NT2/D1 (cell line): ENCODE measurements around the gene QRICH2.

ENCODE experiments used
- DNase-seq: peaks from one replicate; pipeline ENCODE4 v3.0.0-alpha.2; 2011; ENCODE audit warnings: low read depth, low spot score
- H3K27me3 ChIP-seq: 2 replicates; pipeline ENCODE4 v1.6.0; 2011; ENCODE audit warnings: mild to moderate bottlenecking; ENCODE audit not compliant: insufficient read length, insufficient read depth
- H3K36me3 ChIP-seq: 2 replicates; pipeline ENCODE4 v1.6.1; 2011; ENCODE audit warnings: mild to moderate bottlenecking, low read length, mixed read lengths; ENCODE audit not compliant: insufficient read depth, insufficient read length
- H3K4me1 ChIP-seq: 2 replicates; pipeline ENCODE4 v1.5.1; 2011; ENCODE audit not compliant: insufficient read depth, insufficient read length
- H3K4me3 ChIP-seq: 2 replicates; pipeline ENCODE4 v1.5.1; 2011; ENCODE audit warnings: low read depth; ENCODE audit not compliant: insufficient read length
- H3K9ac ChIP-seq: 2 replicates; pipeline ENCODE4 v1.6.0; 2011; ENCODE audit warnings: low read depth; ENCODE audit not compliant: insufficient read length
- H3K9me3 ChIP-seq: 2 replicates; pipeline ENCODE4 v1.5.1; 2011; ENCODE audit warnings: mild to moderate bottlenecking, low read length; ENCODE audit not compliant: insufficient read depth
- SUZ12 ChIP-seq: IDR thresholded peaks from 2 replicates; pipeline ENCODE4 v1.6.1; 2011; ENCODE audit not compliant: insufficient read length, insufficient read depth; ENCODE audit errors: extremely low read depth
- YY1 ChIP-seq: IDR thresholded peaks from 2 replicates; pipeline ENCODE4 v1.6.1; 2011; ENCODE audit not compliant: insufficient read length, insufficient read depth
- ZNF274 ChIP-seq: IDR thresholded peaks from 2 replicates; pipeline ENCODE4 v1.6.1; 2011; ENCODE audit warnings: mild to moderate bottlenecking, low read depth, low read length

QRICH2 gene

DNA sequence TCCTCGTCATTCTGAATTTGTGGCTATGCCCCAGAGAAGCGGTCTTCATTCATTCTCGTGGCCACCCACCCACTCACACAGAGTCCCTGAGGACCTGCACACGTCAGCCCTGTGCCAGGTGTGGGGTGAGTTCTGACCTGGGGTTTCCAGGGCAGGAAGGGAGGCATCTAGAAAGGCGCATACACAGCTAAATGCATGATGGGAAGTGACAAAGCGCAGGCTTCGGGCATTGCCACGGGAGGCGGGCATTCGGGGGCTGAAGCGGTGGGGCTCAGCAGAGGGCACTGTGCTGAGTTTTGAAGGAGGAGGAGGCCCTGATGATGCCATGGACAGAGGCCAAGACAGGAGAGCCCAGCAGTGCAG, 32.0 kb downstream of the QRICH2 start:
- Histone ChIP-seq H3K9ac (no peak overlapping the region), H3K9me3 (no peaks in the 10 kb centered on the region), H3K4me1 (peaks cover 40% of the 10 kb centered on the region), H3K4me3 (no peak overlapping the region), H3K36me3 (peaks cover 7% of the 10 kb centered on the region), H3K27me3 (no peaks in the 10 kb centered on the region)
- no peak for TF ChIP-seq SUZ12
- no peak for DNase-seq

DNA sequence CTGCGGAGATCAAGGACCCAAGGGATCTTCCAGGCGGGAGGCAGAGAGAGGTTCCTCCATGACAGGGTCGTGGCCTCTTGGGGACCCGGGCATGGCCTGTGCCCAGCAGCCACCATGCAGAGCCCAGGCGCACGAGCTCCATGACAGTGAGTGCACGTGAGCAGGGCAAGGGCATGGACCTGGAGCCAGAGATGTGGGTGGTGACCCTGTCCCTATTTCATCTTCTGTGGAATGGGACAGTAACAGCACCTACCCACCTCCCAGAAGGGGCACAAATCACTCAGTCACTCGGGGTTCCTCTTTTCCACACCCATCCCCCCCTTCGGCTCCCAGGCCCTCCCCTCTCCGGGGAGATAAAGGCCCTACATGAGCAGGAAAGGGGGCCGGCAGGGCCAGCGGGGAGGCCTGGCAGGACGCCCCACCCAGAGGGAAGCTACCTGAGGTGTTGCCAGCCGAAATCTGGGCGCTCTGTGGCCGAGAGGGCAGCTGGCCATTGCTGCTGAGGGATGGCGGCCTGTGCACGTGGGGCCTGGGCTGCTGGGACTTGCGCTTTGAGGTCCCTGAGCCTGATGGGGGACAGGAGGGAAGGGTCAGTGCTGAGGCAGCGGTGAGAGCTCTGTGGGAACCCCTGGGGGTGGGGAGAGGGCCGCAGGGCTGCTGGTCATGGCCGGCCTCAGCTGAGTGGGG, 32.6 kb downstream of the QRICH2 start:
- Histone ChIP-seq H3K9ac (no peak overlapping the region), H3K27me3 (no peaks in the 10 kb centered on the region), H3K9me3 (no peaks in the 10 kb centered on the region), H3K36me3 (peaks cover 12% of the 10 kb centered on the region), H3K4me1 (peaks cover 43% of the 10 kb centered on the region), H3K4me3 (no peak overlapping the region)
- no peak for DNase-seq
- TF ChIP-seq ZNF274 = no peak
- TF ChIP-seq SUZ12 = no peak

- peaks cover 51% of the 10 kb centered on the region for H3K4me1 ChIP-seq
- H3K4me3 ChIP-seq = no peak overlapping the region
- peaks cover 14% of the 10 kb centered on the region for H3K36me3 ChIP-seq
- DNase-seq = no peak
- H3K9me3 ChIP-seq = no peaks in the 10 kb centered on the region
- H3K9ac ChIP-seq = peak overlapping the region; percentile 8
- no peaks in the 10 kb centered on the region for H3K27me3 ChIP-seq
- TF ChIP-seq SUZ12 (no peak), YY1 (no peak), ZNF274 (no peak)
Observed at GRCh38 chr17:76274112-76274956, 33.7 kb downstream of the QRICH2 start.

- H3K4me3 ChIP-seq = no peak overlapping the region
- H3K4me1 ChIP-seq = peaks cover 49% of the 10 kb centered on the region
- peaks cover 18% of the 10 kb centered on the region for H3K36me3 ChIP-seq
- no peak for DNase-seq
- no peak for TF ChIP-seq SUZ12
- H3K9me3 ChIP-seq = no peaks in the 10 kb centered on the region
- no peak overlapping the region for H3K9ac ChIP-seq
- H3K27me3 ChIP-seq = no peaks in the 10 kb centered on the region
Observed at GRCh38 chr17:76273445-76274111, 34.5 kb downstream of the QRICH2 start.

GRCh38 chr17:76272541-76273444, 35.3 kb downstream of the QRICH2 start:
- Histone ChIP-seq H3K9ac (peak overlapping the region; percentile 13), H3K9me3 (no peaks in the 10 kb centered on the region), H3K4me1 (peaks cover 46% of the 10 kb centered on the region), H3K4me3 (no peak overlapping the region), H3K27me3 (no peaks in the 10 kb centered on the region), H3K36me3 (peaks cover 18% of the 10 kb centered on the region)
- TF ChIP-seq SUZ12 (no peak), YY1 (no peak), ZNF274 (no peak)
- DNase-seq = no peak

DNA sequence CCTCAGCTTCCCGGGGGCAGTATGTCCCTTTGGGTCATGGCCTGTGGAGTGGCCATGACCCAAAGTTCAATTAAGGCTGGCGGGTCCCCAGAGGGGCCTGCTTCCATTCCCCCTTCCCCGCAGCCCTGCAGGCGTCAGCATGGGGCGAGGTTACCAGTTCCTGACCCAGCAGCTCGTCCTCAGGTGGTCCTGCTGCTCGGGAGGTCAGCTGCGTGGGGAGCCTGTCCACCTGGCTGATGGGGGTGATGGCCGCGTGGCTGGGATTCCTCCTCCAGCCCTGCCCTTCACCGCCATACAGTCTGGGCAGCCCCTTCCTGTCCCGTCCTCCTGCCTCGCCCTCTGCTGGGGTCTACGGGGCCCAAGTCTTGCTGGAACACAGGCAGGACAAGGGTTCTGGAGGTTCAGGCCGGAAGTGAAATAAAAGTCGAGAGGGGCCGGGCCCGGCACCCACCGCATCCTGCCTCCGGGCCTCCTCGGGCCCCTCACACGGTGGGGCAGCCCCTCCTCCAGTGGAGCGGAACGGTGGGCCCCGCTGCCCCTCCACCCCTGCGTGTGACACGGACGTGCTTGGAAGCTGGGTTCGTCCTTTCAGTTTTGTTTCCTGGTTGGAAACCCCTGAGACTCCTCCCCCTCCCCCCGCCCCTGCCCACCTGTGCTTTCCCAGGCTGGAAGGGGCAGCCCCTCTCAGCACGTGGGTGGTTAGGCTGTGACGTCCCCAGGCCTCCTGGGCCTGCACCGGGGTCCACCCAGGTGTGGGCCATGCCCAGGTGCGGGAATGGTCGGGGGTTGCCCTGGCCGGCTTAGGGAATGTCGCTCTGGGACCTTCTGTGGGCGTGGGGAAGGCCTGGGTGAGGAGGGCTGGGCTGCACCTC, 36.2 kb downstream of the QRICH2 start:
- DNase-seq = no peak
- Histone ChIP-seq H3K36me3 (peaks cover 18% of the 10 kb centered on the region), H3K9me3 (no peaks in the 10 kb centered on the region), H3K4me1 (peaks cover 42% of the 10 kb centered on the region), H3K4me3 (no peak overlapping the region), H3K9ac (peak overlapping the region; percentile 51), H3K27me3 (no peaks in the 10 kb centered on the region)
- TF ChIP-seq SUZ12 (no peak), YY1 (no peak), ZNF274 (no peak)
